IPS-15b (cell line): ENCODE results near the gene RPS18.
"Not testable (repeated sequence)": the region's sequence is repeated elsewhere in the genome, so short reads cannot be mapped to it uniquely, and the experiment has no call there.

Experiments
- H3K27me3 ChIP-seq: one replicate; pipeline ENCODE4 v1.6.1; 2013; ENCODE audit warnings: low read length; ENCODE audit not compliant: control insufficient read depth, insufficient read depth
- H3K36me3 ChIP-seq: one replicate; pipeline ENCODE4 v1.6.1; 2013; ENCODE audit warnings: low read length; ENCODE audit not compliant: control insufficient read depth, insufficient read depth
- H3K4me1 ChIP-seq: one replicate; pipeline ENCODE4 v1.6.1; 2013; ENCODE audit warnings: mild to moderate bottlenecking, low read length; ENCODE audit not compliant: control insufficient read depth, insufficient read depth
- H3K4me3 ChIP-seq: one replicate; pipeline ENCODE4 v1.5.1; 2013; ENCODE audit warnings: low read depth, low read length
- H3K9ac ChIP-seq: one replicate; pipeline ENCODE4 v1.6.1; 2013; ENCODE audit warnings: low read depth, mild to moderate bottlenecking, low read length
- H3K9me3 ChIP-seq: one replicate; pipeline ENCODE4 v1.6.1; 2013; ENCODE audit warnings: mild to moderate bottlenecking, low read length; ENCODE audit not compliant: control insufficient read depth, insufficient read depth

The RPS18 gene

DNA sequence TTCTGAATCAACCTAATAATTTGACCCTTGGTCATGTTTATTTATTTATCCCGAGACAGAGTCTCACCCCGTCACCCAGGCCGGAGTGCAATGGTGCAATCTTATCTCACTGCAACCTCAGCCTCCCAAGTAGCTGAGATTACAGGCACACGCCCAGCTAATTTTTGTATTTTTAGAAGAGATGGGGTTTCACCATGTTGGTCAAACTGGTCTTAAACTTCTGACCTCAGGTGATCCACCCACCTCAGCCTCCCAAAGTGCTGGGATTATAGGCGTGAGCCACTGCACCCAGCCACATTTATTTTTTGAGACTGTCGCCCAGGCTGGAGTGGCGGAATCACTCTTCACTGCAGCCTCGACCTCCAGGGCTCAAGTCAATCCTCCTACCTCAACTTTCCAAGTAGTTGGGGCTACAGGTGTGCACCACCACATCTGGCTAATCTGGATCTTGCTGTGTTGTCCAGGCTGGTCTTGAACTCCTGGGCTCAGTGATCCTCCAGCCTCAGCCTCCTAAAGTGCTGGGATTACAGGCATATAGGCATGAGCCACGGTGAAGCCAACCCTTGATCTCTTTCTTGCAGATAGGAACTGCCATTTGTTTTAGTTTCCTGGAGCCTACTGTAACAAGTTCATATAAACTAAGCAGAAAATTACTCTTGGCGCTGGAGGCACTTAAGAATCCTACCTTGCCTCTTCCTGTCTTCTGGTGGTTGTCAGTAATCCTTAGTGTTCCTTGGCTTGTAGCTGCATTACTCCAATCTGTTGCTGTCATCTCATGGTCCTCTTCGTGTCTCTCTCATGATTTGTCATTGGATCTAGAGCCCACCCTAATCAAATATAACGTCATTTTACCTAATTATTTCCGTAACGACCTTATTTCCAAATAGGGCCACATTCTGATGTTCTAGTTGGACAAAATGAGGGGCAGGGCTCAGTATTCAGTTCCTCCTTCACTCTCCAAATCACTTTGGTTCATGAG, 2.3 kb downstream of the RPS18 start:
- Histone ChIP-seq H3K9me3 (no peaks in the 10 kb centered on the region), H3K9ac (peak overlapping the region; percentile 100), H3K36me3 (peaks cover 42% of the 10 kb centered on the region), H3K4me1 (peaks cover 12% of the 10 kb centered on the region), H3K4me3 (peak overlapping the region; percentile 93), H3K27me3 (no peaks in the 10 kb centered on the region)

DNA sequence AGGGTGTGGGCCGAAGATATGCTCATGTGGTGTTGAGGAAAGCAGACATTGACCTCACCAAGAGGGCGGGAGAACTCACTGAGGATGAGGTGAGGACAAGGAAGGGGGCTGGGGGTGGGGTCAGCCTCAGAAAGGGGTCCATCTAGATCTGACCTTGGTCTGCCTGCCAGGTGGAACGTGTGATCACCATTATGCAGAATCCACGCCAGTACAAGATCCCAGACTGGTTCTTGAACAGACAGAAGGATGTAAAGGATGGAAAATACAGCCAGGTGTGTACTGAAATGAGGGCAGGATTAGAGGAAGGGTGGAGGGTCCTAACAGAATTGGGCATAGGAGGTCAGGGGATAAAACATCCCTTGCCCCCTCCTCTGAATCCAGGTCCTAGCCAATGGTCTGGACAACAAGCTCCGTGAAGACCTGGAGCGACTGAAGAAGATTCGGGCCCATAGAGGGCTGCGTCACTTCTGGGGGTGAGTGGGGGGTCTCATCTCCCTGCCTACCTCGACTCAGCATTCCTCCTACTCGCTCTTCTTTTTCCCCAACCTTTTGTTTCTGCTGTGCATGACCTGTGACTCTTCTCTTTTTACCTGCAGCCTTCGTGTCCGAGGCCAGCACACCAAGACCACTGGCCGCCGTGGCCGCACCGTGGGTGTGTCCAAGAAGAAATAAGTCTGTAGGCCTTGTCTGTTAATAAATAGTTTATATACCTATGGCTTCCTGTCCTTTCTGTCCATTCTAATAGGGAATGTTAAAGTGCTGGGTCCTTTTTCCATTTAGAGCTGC, 4.1 kb downstream of the RPS18 start:
- Histone ChIP-seq H3K36me3 (peaks cover 56% of the 10 kb centered on the region), H3K4me3 (peak overlapping the region; percentile 93), H3K4me1 (peaks cover 12% of the 10 kb centered on the region)
- H3K9ac ChIP-seq, H3K27me3 ChIP-seq, H3K9me3 ChIP-seq: not testable (repeated sequence)

DNA sequence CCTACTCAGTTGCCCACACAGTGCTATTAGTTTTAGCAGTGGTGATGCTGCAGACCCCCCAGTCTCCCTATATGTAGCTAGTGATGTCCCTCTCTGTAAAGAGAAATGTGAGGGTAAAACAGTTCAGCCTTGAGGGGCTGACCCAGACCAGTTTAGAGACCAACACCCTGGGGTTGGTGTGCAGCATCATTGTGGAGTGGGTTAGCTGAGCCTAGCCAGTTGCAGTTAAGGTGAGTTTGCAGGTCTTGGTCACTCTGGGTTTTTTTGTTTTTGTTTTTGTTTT, 4.6 kb downstream of the RPS18 start:
- Histone ChIP-seq H3K9me3 (no peaks in the 10 kb centered on the region), H3K27me3 (no peaks in the 10 kb centered on the region), H3K4me1 (peaks cover 12% of the 10 kb centered on the region), H3K36me3 (peaks cover 56% of the 10 kb centered on the region), H3K4me3 (peak overlapping the region; percentile 76), H3K9ac (no peak overlapping the region)

DNA sequence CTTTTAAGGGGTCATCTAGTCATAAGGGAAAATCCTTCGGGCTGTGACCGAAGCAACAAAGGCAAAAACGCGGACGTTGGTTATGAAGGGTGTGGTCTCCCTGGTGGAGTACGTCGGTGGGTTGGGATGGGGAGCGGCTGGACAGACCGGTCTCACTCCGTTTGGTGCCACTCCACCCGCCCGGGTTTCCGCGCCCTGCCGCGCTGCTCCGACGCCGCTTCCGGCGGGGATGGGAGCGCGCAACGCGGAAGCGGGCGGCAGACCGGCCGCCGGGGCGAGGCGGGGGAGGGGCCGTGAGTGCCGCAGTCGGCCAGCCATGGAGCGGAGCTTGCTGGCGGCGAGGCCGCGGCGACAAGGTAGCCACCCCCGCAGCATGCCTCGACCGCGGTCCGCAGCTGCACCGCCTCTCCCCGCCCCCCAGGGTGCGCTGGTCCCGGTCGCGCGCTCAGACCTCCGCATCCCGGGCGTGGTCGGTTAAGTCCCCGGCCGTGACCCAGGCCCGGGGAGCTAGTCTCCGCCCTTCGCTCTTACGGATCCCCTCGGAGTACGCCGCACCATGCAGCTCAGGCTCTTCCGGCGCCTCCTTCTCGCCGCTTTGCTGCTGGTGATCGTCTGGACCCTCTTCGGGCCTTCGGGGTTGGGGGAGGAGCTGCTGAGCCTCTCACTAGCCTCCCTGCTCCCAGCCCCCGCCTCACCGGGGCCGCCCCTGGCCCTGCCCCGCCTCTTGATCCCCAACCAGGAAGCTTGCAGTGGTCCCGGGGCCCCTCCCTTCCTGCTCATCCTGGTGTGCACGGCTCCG, 5.2 kb downstream of the RPS18 start, which contains the start of gene B3GALT4:
TSS of gene B3GALT4 (plus strand) at position 260 of the 799 bp plus-strand sequence. CDS start at position 557, 297 bp downstream.
- peaks cover 12% of the 10 kb centered on the region for H3K4me1 ChIP-seq

DNA sequence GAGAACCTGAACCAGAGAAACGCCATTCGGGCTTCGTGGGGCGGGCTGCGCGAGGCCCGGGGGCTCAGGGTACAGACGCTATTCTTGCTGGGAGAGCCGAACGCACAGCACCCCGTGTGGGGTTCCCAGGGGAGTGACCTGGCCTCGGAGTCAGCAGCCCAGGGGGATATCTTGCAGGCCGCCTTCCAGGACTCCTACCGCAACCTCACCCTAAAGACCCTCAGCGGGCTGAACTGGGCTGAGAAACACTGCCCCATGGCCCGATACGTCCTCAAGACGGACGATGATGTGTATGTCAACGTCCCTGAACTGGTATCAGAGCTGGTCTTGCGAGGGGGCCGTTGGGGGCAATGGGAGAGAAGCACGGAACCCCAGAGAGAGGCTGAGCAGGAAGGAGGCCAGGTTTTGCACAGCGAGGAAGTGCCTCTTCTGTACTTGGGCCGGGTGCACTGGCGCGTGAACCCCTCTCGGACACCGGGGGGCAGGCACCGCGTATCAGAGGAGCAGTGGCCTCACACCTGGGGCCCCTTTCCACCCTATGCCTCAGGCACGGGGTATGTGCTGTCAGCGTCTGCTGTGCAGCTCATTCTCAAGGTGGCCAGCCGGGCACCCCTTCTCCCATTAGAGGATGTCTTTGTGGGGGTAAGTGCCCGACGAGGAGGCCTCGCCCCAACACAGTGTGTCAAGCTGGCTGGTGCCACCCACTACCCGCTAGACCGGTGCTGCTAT, 6.0 kb downstream of the RPS18 start:
- Histone ChIP-seq H3K4me1 (peaks cover 12% of the 10 kb centered on the region), H3K36me3 (peaks cover 52% of the 10 kb centered on the region), H3K4me3 (peak overlapping the region; percentile 76), H3K27me3 (no peaks in the 10 kb centered on the region), H3K9me3 (no peaks in the 10 kb centered on the region), H3K9ac (peak overlapping the region; percentile 88)

More for the DNA sequence above, 5.2 kb downstream of the RPS18 start, which contains the start of gene B3GALT4:
- H3K4me3 ChIP-seq, result peak within 1 kb of the TSS; percentile 93
- H3K27me3 ChIP-seq, result no peaks in the 10 kb centered on the region
- H3K36me3 ChIP-seq, result peaks cover 56% of the 10 kb centered on the region
- no peaks in the 10 kb centered on the region for H3K9me3 ChIP-seq
- H3K9ac ChIP-seq, result peak within 1 kb of the TSS; percentile 88

DNA sequence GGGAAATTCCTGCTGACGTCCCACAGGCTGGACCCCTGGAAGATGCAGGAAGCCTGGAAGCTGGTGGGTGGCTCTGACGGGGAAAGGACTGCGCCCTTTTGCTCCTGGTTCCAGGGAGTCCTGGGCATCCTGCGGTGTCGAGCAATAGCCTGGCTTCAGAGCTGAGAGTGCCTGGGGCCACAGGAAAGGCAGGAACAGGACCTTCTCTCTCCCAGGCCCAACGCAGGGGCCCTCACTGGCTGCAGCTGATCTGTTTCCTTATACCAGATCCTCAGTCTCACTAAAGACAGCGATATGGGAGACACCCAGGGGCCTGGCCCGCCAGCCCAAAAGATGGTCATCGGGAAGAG, 6.5 kb downstream of the RPS18 start:
- H3K9me3 ChIP-seq, result no peaks in the 10 kb centered on the region
- H3K9ac ChIP-seq, result no peak overlapping the region
- H3K36me3 ChIP-seq, result peaks cover 47% of the 10 kb centered on the region
- H3K4me1 ChIP-seq, result peaks cover 9% of the 10 kb centered on the region
- peak overlapping the region; percentile 76 for H3K4me3 ChIP-seq
- no peaks in the 10 kb centered on the region for H3K27me3 ChIP-seq

DNA sequence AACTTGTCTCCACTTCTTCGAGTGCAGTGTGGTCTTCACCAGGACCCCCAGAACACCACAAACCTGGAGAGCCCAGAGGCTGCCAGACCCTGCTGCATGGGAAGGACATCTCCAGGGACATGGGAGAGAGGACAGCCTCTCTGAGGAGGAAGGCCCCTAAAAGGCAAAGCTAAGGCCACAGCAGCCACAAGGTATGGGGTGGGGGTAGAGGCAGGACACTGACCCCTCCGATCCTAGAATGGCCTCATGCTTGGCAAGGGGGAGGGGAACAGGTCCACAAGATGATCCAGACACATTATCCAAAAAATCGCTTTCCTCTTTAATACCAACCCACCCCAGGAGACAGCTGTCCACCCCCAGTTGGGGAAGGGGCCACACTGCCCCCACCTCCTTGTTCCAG, 6.9 kb downstream of the RPS18 start:
- H3K4me1 ChIP-seq, result peaks cover 8% of the 10 kb centered on the region
- H3K36me3 ChIP-seq, result peaks cover 44% of the 10 kb centered on the region
- H3K9me3 ChIP-seq, result no peaks in the 10 kb centered on the region
- no peak overlapping the region for H3K4me3 ChIP-seq
- no peak overlapping the region for H3K9ac ChIP-seq
- no peaks in the 10 kb centered on the region for H3K27me3 ChIP-seq

DNA sequence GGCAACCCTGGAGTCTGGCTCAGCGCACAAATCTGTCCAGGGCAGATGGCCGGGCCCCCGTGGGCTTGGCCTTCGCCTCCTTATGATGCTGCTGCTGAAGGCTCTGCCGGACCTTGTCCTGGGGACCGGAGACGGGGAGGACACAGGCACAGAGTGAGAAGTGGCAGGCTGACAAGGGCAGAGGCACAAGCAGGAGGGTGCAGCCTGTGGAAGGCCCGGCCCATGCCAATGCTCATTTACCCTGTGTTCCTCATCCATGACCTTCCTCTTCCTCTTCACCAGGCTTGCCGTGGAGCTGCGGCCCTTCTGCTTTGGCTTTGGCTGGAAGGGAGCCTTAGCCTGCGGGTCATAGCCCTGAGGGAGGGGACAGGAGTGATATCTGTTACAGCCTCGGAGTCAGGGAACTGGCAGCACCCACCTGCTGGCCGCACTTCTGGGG, 7.4 kb downstream of the RPS18 start:
- Histone ChIP-seq H3K36me3 (peaks cover 39% of the 10 kb centered on the region), H3K27me3 (no peaks in the 10 kb centered on the region), H3K4me3 (no peak overlapping the region), H3K9ac (no peak overlapping the region), H3K4me1 (peaks cover 8% of the 10 kb centered on the region), H3K9me3 (no peaks in the 10 kb centered on the region)

DNA sequence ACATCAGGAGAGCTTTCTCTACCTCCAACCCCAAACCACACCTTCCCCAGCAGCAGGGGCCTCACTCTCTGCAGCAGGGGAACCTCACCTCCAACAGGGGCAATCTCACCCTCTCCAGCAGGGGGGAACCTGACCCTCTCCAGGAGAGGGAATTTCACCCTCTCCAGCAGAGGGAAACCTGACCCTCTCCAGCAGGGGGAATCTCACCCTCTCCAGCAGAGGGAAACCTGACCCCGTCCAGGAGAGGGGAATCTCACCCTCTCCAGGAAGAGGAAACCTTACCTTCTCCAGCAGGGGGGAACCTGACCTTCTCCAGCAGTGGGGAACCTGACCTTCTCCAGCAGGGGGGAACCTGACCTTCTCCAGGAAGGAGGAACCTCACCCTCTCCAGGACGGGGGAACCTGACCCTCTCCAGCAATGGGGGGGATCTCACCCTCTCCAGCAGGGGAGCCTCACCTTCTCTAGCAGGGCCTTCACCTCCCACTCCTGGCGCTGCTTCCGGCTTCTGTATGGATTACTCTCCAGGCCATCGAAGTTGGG, 8.2 kb downstream of the RPS18 start:
- Histone ChIP-seq H3K4me1 (peaks cover 3% of the 10 kb centered on the region), H3K9ac (peak overlapping the region; percentile 24), H3K9me3 (no peaks in the 10 kb centered on the region), H3K27me3 (no peaks in the 10 kb centered on the region), H3K4me3 (no peak overlapping the region), H3K36me3 (peaks cover 32% of the 10 kb centered on the region)

DNA sequence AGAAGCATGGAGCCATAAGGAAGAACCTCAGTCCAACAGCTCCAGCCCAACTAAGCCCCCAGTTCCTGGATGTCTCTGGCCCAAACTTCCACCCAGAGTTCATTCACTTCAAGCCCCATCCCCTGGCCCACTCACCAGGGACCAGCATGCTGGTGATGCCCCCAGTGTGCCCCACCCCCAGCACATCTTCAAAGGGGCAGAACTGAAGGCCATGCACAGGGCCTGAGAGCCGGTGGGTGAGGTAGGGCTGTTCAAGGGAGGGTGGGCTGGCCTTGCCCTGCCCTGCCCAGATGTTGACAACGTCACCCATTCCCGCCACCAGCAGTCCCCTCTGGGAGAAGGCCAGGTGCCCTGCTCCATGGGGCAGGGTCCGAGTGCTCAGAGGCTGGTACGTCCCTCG, 8.7 kb downstream of the RPS18 start:
- H3K9me3 ChIP-seq, result no peaks in the 10 kb centered on the region
- H3K4me1 ChIP-seq, result no peaks in the 10 kb centered on the region
- H3K4me3 ChIP-seq, result no peak overlapping the region
- no peaks in the 10 kb centered on the region for H3K27me3 ChIP-seq
- H3K9ac ChIP-seq, result peak overlapping the region; percentile 24
- peaks cover 27% of the 10 kb centered on the region for H3K36me3 ChIP-seq

DNA sequence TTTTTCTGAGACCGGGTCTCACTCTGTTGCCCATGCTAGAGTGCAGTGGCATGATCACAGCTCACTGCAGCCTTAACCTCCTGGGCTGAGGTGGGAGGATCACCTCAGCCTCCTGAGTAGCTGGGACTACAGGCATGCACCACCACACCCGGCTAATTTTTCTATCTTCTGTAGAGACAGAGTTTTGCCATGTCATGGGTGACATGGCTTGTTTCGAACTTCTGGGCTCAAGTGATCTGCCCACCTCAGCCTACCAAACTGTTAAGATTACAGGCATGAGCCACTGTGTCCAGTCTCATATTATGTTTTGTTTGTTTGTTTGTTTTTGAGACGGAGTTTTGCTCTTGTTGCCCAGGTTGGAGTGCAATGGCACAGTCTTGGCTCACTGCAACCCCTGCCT, 13.3 kb downstream of the RPS18 start:
- not testable (repeated sequence) for H3K4me1 ChIP-seq, H3K9ac ChIP-seq, H3K9me3 ChIP-seq, H3K27me3 ChIP-seq, H3K4me3 ChIP-seq
- peaks cover 12% of the 10 kb centered on the region for H3K36me3 ChIP-seq
